Central memory CD8-positive, alpha-beta T cell (primary cell): Measurements from ENCODE around the gene PIWIL4.

Experiments used
- ATAC-seq: fragments of 150-1000 bp; cut with Tn5 transposase; replicated peaks from 2 replicates; pipeline ENCODE4 v1.10.0; 2022; ENCODE audit warnings: mild to moderate bottlenecking, moderate FRiP score, moderate number of reproducible peaks; ENCODE audit not compliant: poor library complexity, severe bottlenecking; ENCODE audit errors: extremely low read depth
- DNase-seq, 2 donors: peaks; one replicate each; pipeline ENCODE4 v3.0.0; 2021; ENCODE audit warnings: low spot score in 2 of 2
- H3K27ac Mint-ChIP-seq: one replicate; pipeline ENCODE4 v1.8.0; 2022; ENCODE audit warnings: low read depth, mild to moderate bottlenecking, moderate library complexity, mixed read lengths
- H3K27me3 Mint-ChIP-seq: one replicate; pipeline ENCODE4 v1.8.0; 2022; ENCODE audit warnings: mixed read lengths
- H3K36me3 Mint-ChIP-seq: one replicate; pipeline ENCODE4 v1.8.0; 2022; ENCODE audit warnings: mild to moderate bottlenecking, moderate library complexity, mixed read lengths; ENCODE audit not compliant: insufficient read depth
- H3K4me1 Mint-ChIP-seq: one replicate; pipeline ENCODE4 v1.8.0; 2022; ENCODE audit warnings: mixed read lengths
- H3K4me3 Mint-ChIP-seq: one replicate; pipeline ENCODE4 v1.8.0; 2022; ENCODE audit warnings: mild to moderate bottlenecking, moderate library complexity, mixed read lengths
- H3K9me3 Mint-ChIP-seq: one replicate; pipeline ENCODE4 v1.8.0; 2022; ENCODE audit warnings: mixed read lengths

PIWIL4 gene

DNA sequence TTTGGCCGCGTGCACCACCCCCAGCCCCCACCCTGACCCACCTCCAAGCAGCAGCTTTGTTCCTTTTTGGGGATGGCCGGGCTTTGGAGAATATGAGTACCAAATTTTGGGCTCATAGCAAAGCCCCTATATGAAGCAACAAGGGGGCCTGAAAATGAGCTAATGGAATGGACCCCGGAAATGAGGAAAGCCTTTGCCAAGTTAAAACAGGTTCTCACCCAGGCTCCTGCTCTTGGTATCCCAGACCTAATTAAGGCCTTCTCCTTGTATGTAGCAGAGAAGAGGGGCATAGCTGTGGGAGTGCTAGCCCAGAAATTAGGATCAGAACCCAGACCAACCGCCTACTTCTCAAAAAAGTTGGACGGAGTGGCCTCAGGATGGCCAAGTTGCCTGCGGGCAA is 87.0 kb downstream of the PIWIL4 start:
- no peak overlapping the region for H3K27ac Mint-ChIP-seq
- H3K4me3 Mint-ChIP-seq, result no peak overlapping the region
- no peak for DNase-seq
- no peaks in the 10 kb centered on the region for H3K9me3 Mint-ChIP-seq
- H3K36me3 Mint-ChIP-seq, result no peaks in the 10 kb centered on the region
- no peak for ATAC-seq
- H3K4me1 Mint-ChIP-seq, result no peaks in the 10 kb centered on the region
- peaks cover 32% of the 10 kb centered on the region for H3K27me3 Mint-ChIP-seq

- Mint-ChIP-seq H3K36me3 (no peaks in the 10 kb centered on the region), H3K4me3 (no peak overlapping the region), H3K27ac (no peak overlapping the region), H3K27me3 (peaks cover 43% of the 10 kb centered on the region), H3K4me1 (no peaks in the 10 kb centered on the region), H3K9me3 (no peaks in the 10 kb centered on the region)
- ATAC-seq (no peak), DNase-seq (no peak)
Measured at GRCh38 chr11:94655291-94655690, 88.1 kb downstream of the PIWIL4 start.

- peaks cover 49% of the 10 kb centered on the region for H3K27me3 Mint-ChIP-seq
- H3K4me3 Mint-ChIP-seq, result no peak overlapping the region
- no peaks in the 10 kb centered on the region for H3K36me3 Mint-ChIP-seq
- DNase-seq, result no peak
- ATAC-seq, result no peak
- no peak overlapping the region for H3K27ac Mint-ChIP-seq
- no peaks in the 10 kb centered on the region for H3K9me3 Mint-ChIP-seq
- H3K4me1 Mint-ChIP-seq, result no peaks in the 10 kb centered on the region
Measured at GRCh38 chr11:94655956-94656355, 88.8 kb downstream of the PIWIL4 start.

DNA sequence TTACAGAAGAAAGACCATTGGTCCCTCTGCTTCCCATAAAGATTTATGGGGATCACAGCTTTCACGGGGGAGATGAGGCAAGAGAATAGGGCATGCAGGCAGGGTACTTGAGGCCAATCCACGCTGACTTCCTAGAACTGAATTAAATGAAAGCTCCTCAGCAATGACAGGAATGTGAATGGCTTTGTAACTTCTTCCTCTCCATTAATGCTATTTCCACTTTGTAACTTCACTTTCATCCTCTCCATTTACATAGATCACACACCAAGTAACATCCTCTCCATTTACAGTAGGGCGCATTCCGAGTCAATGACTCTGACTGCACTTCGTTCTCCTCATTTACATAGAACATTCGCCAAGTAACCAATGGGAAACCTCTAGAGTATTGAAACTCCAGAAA is 89.8 kb downstream of the PIWIL4 start:
- Mint-ChIP-seq H3K4me3 (no peak overlapping the region), H3K9me3 (no peaks in the 10 kb centered on the region), H3K36me3 (no peaks in the 10 kb centered on the region), H3K27me3 (peaks cover 56% of the 10 kb centered on the region), H3K4me1 (no peaks in the 10 kb centered on the region), H3K27ac (no peak overlapping the region)
- no peak for ATAC-seq
- DNase-seq, result no peak

- Mint-ChIP-seq H3K27ac (no peak overlapping the region), H3K27me3 (peaks cover 52% of the 10 kb centered on the region), H3K36me3 (no peaks in the 10 kb centered on the region), H3K9me3 (no peaks in the 10 kb centered on the region), H3K4me3 (no peak overlapping the region), H3K4me1 (no peaks in the 10 kb centered on the region)
- ATAC-seq (no peak), DNase-seq (no peak)
Measured at GRCh38 chr11:94657629-94658028, 90.5 kb downstream of the PIWIL4 start.

DNA sequence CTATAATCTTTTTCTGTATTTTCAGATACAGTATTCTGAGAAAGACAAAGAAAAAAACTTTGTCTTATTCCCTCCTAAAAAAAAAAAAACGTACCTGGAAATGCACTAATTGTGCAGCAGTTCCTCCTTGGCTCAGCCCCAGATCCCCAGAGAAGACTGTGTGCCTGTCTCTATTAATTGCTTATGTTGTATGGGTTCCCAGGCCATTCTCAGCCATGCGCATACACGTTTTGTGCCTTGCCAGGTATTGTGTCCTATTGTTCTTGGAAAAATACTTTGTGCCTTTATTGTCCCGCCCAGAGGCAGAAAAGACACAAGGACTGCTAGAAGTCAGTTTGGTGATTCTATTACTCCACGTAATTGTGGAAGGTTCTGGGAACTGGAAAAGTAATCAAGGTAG is 91.2 kb downstream of the PIWIL4 start:
- ATAC-seq, result no peak
- Mint-ChIP-seq H3K27ac (no peak overlapping the region), H3K27me3 (peaks cover 52% of the 10 kb centered on the region), H3K4me1 (no peaks in the 10 kb centered on the region), H3K9me3 (no peaks in the 10 kb centered on the region), H3K4me3 (no peak overlapping the region), H3K36me3 (no peaks in the 10 kb centered on the region)
- DNase-seq, result no peak

DNA sequence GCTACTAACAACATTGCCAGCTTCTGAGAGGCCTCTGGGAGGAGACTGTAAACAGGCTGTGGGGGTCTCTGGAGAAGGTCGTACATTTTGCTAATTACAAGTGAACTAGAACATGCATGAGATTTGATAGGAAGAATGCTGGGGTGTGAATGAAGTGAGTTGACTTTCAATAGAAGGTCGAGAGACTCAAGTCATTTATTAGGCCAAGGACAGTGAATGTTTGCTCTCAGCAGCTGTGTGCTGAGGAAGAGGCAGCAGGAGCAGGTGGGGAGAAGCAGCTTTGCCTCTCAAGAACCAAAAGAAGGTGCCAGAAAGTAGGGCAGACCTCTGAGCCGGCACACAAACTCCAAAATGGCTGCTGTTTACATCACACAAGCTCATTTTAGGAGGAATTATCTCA is 91.7 kb downstream of the PIWIL4 start:
- no peaks in the 10 kb centered on the region for H3K36me3 Mint-ChIP-seq
- H3K9me3 Mint-ChIP-seq, result no peaks in the 10 kb centered on the region
- no peak overlapping the region for H3K27ac Mint-ChIP-seq
- DNase-seq (no peak), ATAC-seq (no peak)
- no peak overlapping the region for H3K4me3 Mint-ChIP-seq
- peaks cover 52% of the 10 kb centered on the region for H3K27me3 Mint-ChIP-seq
- H3K4me1 Mint-ChIP-seq, result no peaks in the 10 kb centered on the region

DNA sequence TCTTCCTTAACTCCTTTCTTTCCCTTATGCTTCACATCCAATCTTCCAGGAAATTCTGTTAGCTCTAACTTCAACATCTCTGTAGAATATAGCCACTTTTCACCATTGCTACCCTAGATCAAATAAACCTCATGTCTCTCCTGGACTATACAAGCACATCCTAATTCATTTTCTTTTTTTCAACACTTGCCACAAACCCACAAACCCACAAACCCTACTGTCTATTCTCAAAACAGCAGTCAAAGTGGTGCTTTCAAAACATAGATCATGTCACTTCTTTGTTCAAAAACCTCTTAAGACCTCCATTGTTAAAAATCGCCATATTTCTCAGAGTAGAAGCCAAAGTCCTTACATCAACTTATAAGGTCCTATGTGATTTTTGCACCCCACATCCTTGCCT is 94.3 kb downstream of the PIWIL4 start:
- Mint-ChIP-seq H3K4me1 (no peaks in the 10 kb centered on the region), H3K4me3 (no peak overlapping the region), H3K9me3 (no peaks in the 10 kb centered on the region), H3K27me3 (peaks cover 61% of the 10 kb centered on the region), H3K36me3 (no peaks in the 10 kb centered on the region), H3K27ac (no peak overlapping the region)
- DNase-seq, result no peak
- ATAC-seq, result no peak

DNA sequence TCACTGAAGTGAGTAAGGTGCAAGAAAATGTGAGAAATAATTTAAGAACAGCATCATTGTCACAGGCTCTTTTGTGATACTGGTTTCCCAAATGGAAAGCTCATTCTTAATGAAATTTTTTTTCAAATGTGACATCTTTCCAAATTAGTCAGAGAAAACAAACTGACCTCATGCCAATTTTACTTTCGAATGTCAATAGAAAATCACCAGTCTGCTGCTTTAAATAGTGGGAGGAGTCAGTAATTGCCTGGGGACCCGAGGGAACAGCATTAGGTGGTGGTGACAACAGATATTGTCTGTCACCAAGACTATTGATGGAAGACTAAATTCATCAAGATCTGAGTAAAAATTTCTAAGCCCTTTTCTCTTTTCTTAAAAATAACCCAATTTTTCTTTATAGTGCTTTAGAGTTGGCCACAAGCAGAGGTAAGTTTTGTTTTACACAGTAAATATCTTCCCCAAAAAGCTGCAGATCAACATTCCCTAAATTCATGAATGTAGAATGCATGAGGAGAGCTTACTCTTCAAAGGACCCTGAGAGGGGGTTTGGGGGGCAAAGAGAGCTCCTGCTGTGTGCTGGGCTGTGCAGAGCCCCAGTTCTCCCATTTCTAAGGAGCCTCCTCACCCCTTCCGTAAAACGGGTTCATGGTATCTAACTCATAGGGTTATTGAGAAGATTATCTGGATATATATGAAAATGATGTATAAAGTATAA is 95.1 kb downstream of the PIWIL4 start:
- Mint-ChIP-seq H3K4me3 (no peak overlapping the region), H3K27me3 (peaks cover 55% of the 10 kb centered on the region), H3K36me3 (no peaks in the 10 kb centered on the region), H3K27ac (no peak overlapping the region), H3K4me1 (no peaks in the 10 kb centered on the region), H3K9me3 (no peaks in the 10 kb centered on the region)
- ATAC-seq (no peak), DNase-seq (no peak)

- Mint-ChIP-seq H3K9me3 (no peaks in the 10 kb centered on the region), H3K4me3 (no peak overlapping the region), H3K27me3 (peaks cover 53% of the 10 kb centered on the region), H3K27ac (no peak overlapping the region), H3K36me3 (no peaks in the 10 kb centered on the region), H3K4me1 (no peaks in the 10 kb centered on the region)
- no peak for DNase-seq
- no peak for ATAC-seq
Measured at GRCh38 chr11:94662846-94663390, 95.8 kb downstream of the PIWIL4 start.

- Mint-ChIP-seq H3K27ac (no peak overlapping the region), H3K4me3 (no peak overlapping the region), H3K4me1 (no peaks in the 10 kb centered on the region), H3K9me3 (no peaks in the 10 kb centered on the region), H3K27me3 (peaks cover 53% of the 10 kb centered on the region), H3K36me3 (no peaks in the 10 kb centered on the region)
- no peak for ATAC-seq
- DNase-seq, result no peak
Measured at GRCh38 chr11:94664346-94664745, 97.2 kb downstream of the PIWIL4 start.

DNA sequence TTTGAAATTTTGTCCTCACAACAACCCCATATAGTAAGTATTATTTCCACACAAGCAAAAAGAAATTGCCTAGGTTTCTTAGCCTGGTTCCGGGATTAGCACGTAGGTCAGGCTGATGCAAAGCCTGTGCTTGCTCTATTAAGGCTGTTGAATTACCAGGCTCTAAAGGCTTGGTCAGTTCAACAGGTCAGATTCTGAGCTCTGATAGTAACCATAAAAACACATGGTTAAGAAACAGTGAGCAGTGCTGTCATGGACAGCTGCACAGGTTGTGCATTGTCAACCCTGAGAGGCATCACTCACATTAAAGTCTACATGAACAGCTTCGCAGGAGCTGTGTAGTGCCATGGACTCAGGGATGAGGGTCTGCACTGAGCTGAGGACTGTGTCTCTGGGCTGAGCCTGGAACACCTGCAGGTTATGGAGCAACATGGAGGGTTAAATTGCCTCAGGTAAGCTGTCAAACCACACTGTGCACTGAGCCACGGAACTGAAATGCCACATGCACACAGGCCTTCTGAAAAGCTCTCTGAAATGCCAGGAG is 98.0 kb downstream of the PIWIL4 start:
- ATAC-seq, result no peak
- Mint-ChIP-seq H3K4me1 (no peaks in the 10 kb centered on the region), H3K36me3 (no peaks in the 10 kb centered on the region), H3K27ac (no peak overlapping the region), H3K9me3 (no peaks in the 10 kb centered on the region), H3K4me3 (no peak overlapping the region), H3K27me3 (peaks cover 44% of the 10 kb centered on the region)
- no peak for DNase-seq
